HCT116 (cell line): ENCODE data around the gene LPAR1. TPM values are rescaled to one million over a fixed set of nuclear protein-coding genes. Genes with fewer than 3 reads are reported as not detected.

ENCODE experiments used
- ATAC-seq: fragments of 200-7000 bp; cut with Tn5 transposase; 2 replicates; pipeline ENCODE4 v1.9.1; 2020; ENCODE audit warnings: mild to moderate bottlenecking, moderate library complexity
- BruUV-seq: library from RNA; stranded (reverse); fragments of 400-500 nt; replicated peaks from 2 replicates; lab custom pipeline; 2021; lab: Mats Ljungman, UMichigan
- CTCF ChIA-PET: fragments of 300-600 bp; sonication (Branson Sonifier 250); formaldehyde crosslinking; loops from one replicate; lab custom pipeline; 2021; ENCODE audit warnings: antibody characterized with exemption; lab: Charles Lee
- POLR2A ChIA-PET: fragments of 300-600, 350-600 bp; sonication (Branson Sonifier 250); formaldehyde crosslinking; loops from one replicate; lab custom pipeline; 2021; ENCODE audit warnings: antibody characterized with exemption; lab: Charles Lee
- RAD21 ChIA-PET, 2 experiments: fragments of 300-600 bp; sonication (Branson Sonifier 250); formaldehyde crosslinking; loops; one replicate each; lab custom pipeline; 2023; ENCODE audit warnings: low total read pairs in 2 of 2; ENCODE audit not compliant: uncharacterized antibody in 2 of 2, unreplicated experiment in 2 of 2, low non-redundant PET in 1 of 2; lab: Charles Lee
- DNase-seq: peaks from one replicate; pipeline ENCODE4 v3.0.0-alpha.2; 2010; ENCODE audit warnings: low read depth, low spot score
- H2AFZ ChIP-seq: fragments of 200-600 bp; shearing (Covaris generic), sonication (generic); 2 replicates; pipeline ENCODE4 v1.6.1; 2017; ENCODE audit warnings: low read depth, mixed run types, mixed read lengths, antibody characterized with exemption, low read length; ENCODE audit not compliant: poor library complexity, severe bottlenecking
- H3K27ac ChIP-seq: 2 replicates; pipeline ENCODE4 v1.5.1; 2012; ENCODE audit warnings: low read depth, low read length
- H3K27me3 ChIP-seq: fragments of 200-600 bp; sonication (generic); 2 replicates; pipeline ENCODE4 v1.6.1; 2016; ENCODE audit warnings: mixed run types, low read length, mixed read lengths; ENCODE audit not compliant: insufficient read depth
- H3K36me3 ChIP-seq, 2 experiments: fragments of 200-500 bp in 1 of 2; fragments of 200-600 bp in 1 of 2; sonication (Bioruptor generic) in 1 of 2; sonication (generic) in 1 of 2; 2 replicates each; pipeline versions ENCODE4 v1.5.1 to v1.6.1; 2014 to 2016; ENCODE audit warnings: low read length in 2 of 2, inconsistent platforms in 1 of 2, mixed read lengths in 1 of 2, mixed run types in 1 of 2; ENCODE audit not compliant: insufficient read depth in 2 of 2, control insufficient read depth in 1 of 2
- H3K4me1 ChIP-seq, 2 experiments: fragments of 200-600 bp in 1 of 2; sonication (generic) in 1 of 2; 2 replicates each; pipeline versions ENCODE4 v1.5.1 to v1.6.1; 2012 to 2017; ENCODE audit warnings: low read length in 2 of 2, inconsistent platforms in 1 of 2, mild to moderate bottlenecking in 1 of 2, mixed read lengths in 1 of 2, mixed run types in 1 of 2, moderate library complexity in 1 of 2; ENCODE audit not compliant: insufficient read depth in 2 of 2, control insufficient read depth in 1 of 2
- H3K4me2 ChIP-seq: fragments of 200-600 bp; sonication (generic); 2 replicates; pipeline ENCODE4 v1.6.1; 2017; ENCODE audit warnings: mixed run types, low read length, mixed read lengths
- H3K4me3 ChIP-seq, 2 experiments: fragments of 200-600 bp in 1 of 2; sonication (generic) in 1 of 2; replicated peaks in 1 of 2; 2 replicates each; pipeline ENCODE4 v1.5.1; 2011 to 2016; ENCODE audit warnings: low read length in 2 of 2, control low read depth in 1 of 2, low read depth in 1 of 2, mild to moderate bottlenecking in 1 of 2, mixed read lengths in 1 of 2, mixed run types in 1 of 2
- H3K79me2 ChIP-seq: fragments of 200-600 bp; sonication (generic); 2 replicates; pipeline ENCODE4 v1.6.1; 2017; ENCODE audit warnings: mild to moderate bottlenecking, mixed run types, low read length, moderate library complexity, mixed read lengths; ENCODE audit not compliant: insufficient read depth
- H3K9ac ChIP-seq: fragments of 200-600 bp; sonication (generic); 2 replicates; pipeline ENCODE4 v1.6.1; 2016; ENCODE audit warnings: low read length, mixed read lengths
- H3K9me2 ChIP-seq: fragments of 200-600 bp; sonication (generic), shearing (Covaris generic); 2 replicates; pipeline ENCODE4 v1.6.1; 2017; ENCODE audit warnings: mixed run types, mild to moderate bottlenecking, moderate library complexity; ENCODE audit not compliant: insufficient read depth
- H3K9me3 ChIP-seq, 2 experiments: fragments of 200-500 bp in 1 of 2; fragments of 200-600 bp in 1 of 2; sonication (Bioruptor generic) in 1 of 2; sonication (generic) in 1 of 2; 2 replicates each; pipeline ENCODE4 v1.6.1; 2014 to 2017; ENCODE audit warnings: low read length in 2 of 2, mixed read lengths in 2 of 2, inconsistent platforms in 1 of 2, low read depth in 1 of 2, mild to moderate bottlenecking in 1 of 2, mixed run types in 1 of 2, moderate library complexity in 1 of 2; ENCODE audit not compliant: control insufficient read depth in 1 of 2, insufficient read depth in 1 of 2
- H4K20me1 ChIP-seq: fragments of 200-600 bp; sonication (generic), shearing (Covaris generic); 2 replicates; pipeline ENCODE4 v1.6.1; 2017; ENCODE audit warnings: mixed run types, mild to moderate bottlenecking, moderate library complexity; ENCODE audit not compliant: insufficient read depth
- CBX3 ChIP-seq: IDR thresholded peaks from 2 replicates; pipeline ENCODE4 v1.6.1; 2012; ENCODE audit warnings: low read depth
- CEBPB ChIP-seq: IDR thresholded peaks from 2 replicates; pipeline ENCODE4 v1.6.1; 2012; ENCODE audit warnings: low read depth
- CTCF ChIP-seq, 3 experiments: fragments of 200-600 bp in 1 of 3; sonication (generic) in 1 of 3; IDR thresholded peaks in 2 of 3; conservative IDR thresholded peaks in 1 of 3; 2 replicates each; pipeline ENCODE4 v1.5.1; 2012 to 2017; ENCODE audit warnings: low read depth in 2 of 3, low read length in 2 of 3, antibody characterized with exemption in 1 of 3, borderline replicate concordance in 1 of 3, control low read depth in 1 of 3, mild to moderate bottlenecking in 1 of 3, mixed read lengths in 1 of 3, mixed run types in 1 of 3, moderate library complexity in 1 of 3; ENCODE audit not compliant: insufficient read depth in 1 of 3
- EGR1 ChIP-seq: IDR thresholded peaks from 2 replicates; pipeline ENCODE4 v1.6.1; 2012; ENCODE audit warnings: low read depth
- ELF1 ChIP-seq: IDR thresholded peaks from 2 replicates; pipeline ENCODE4 v1.6.1; 2012; ENCODE audit warnings: low read depth, borderline replicate concordance
- EZH2 ChIP-seq: fragments of 200-600 bp; sonication (generic); IDR thresholded peaks from 2 replicates; pipeline ENCODE4 v1.6.1; 2017; ENCODE audit warnings: antibody characterized with exemption, mixed run types
- EZH2phosphoT487 ChIP-seq: fragments of 200-600 bp; IDR thresholded peaks from 2 replicates; pipeline ENCODE4 v1.6.1; 2018; ENCODE audit warnings: antibody characterized with exemption, borderline replicate concordance
- FOSL1 ChIP-seq: IDR thresholded peaks from 2 replicates; pipeline ENCODE4 v1.6.1; 2012; ENCODE audit warnings: low read depth
- JUND ChIP-seq: IDR thresholded peaks from 2 replicates; pipeline ENCODE4 v1.6.1; 2012
- POLR2AphosphoS5 ChIP-seq: IDR thresholded peaks from 2 replicates; pipeline ENCODE4 v1.6.1; 2011; ENCODE audit warnings: mild to moderate bottlenecking, low read depth, low read length, moderate library complexity
- RAD21 ChIP-seq: IDR thresholded peaks from 2 replicates; pipeline ENCODE4 v1.6.1; 2012; ENCODE audit warnings: low read depth, mild to moderate bottlenecking
- REST ChIP-seq: IDR thresholded peaks from 2 replicates; pipeline ENCODE4 v1.6.1; 2012; ENCODE audit warnings: low read depth
- SIN3A ChIP-seq: IDR thresholded peaks from 2 replicates; pipeline ENCODE4 v1.6.1; 2012; ENCODE audit warnings: low read depth
- SRF ChIP-seq: IDR thresholded peaks from 2 replicates; pipeline ENCODE4 v1.6.1; 2012; ENCODE audit warnings: low read depth
- TCF7L2 ChIP-seq: IDR thresholded peaks from 2 replicates; pipeline ENCODE4 v1.7.0; 2011; ENCODE audit warnings: borderline replicate concordance, inconsistent platforms; ENCODE audit not compliant: insufficient read depth, insufficient read length; ENCODE audit errors: extremely low read depth
- YY1 ChIP-seq: IDR thresholded peaks from 2 replicates; pipeline ENCODE4 v1.6.1; 2011; ENCODE audit warnings: low read length, low read depth, moderate library complexity, mild to moderate bottlenecking; ENCODE audit not compliant: insufficient replicate concordance; ENCODE audit errors: extremely low read depth
- ZFX ChIP-seq: fragments of 450-650 bp; IDR thresholded peaks from 2 replicates; pipeline ENCODE4 v1.6.1; 2017
- ZNF274 ChIP-seq: fragments of 200-500 bp; sonication (Bioruptor generic); IDR thresholded peaks from 2 replicates; pipeline ENCODE4 v1.6.1; 2014; ENCODE audit warnings: mild to moderate bottlenecking, low read depth, low read length, inconsistent platforms
- intact Hi-C: fragments of 100-400 bp; cut with micrococcal nuclease; formaldehyde crosslinking; loops from 2 replicates; pipeline ENCODE4 v1.10.0; 2022
- total RNA-seq: library from RNA; stranded (reverse); gene quantifications from one replicate; pipeline ENCODE4 v1.2.1, GENCODE V29; 2021; ENCODE audit not compliant: unreplicated experiment
- TF ChIP-seq, protein P1 (sequence below): IDR thresholded peaks from 2 replicates; pipeline ENCODE4 v1.6.1; 2012
- TF ChIP-seq, protein P2 (sequence below): IDR thresholded peaks from 2 replicates; pipeline ENCODE4 v1.6.1; 2012

The LPAR1 gene
- total RNA-seq, 1 experiment from 2014 or later: 7.4 TPM

GRCh38 chr9:111063332-111063731, 25.1 kb upstream of the LPAR1 start:
- RAD21 ChIA-PET: no interaction called here
- BruUV-seq: no TSS peak
- CTCF ChIA-PET: no interaction called here

More at GRCh38 chr9:111063332-111063731, 25.1 kb upstream of the LPAR1 start:
- no peak for TF ChIP-seq YY1
- no peak for TF ChIP-seq CBX3
- TF ChIP-seq POLR2AphosphoS5: no peak
- TF ChIP-seq RAD21: no peak
- TF ChIP-seq TCF7L2: no peak
- TF ChIP-seq EGR1: no peak
- TF ChIP-seq REST: no peak
- TF ChIP-seq SIN3A: no peak
- no peak for TF ChIP-seq JUND
- no peak for TF ChIP-seq EZH2phosphoT487
- TF ChIP-seq, protein P1, sequence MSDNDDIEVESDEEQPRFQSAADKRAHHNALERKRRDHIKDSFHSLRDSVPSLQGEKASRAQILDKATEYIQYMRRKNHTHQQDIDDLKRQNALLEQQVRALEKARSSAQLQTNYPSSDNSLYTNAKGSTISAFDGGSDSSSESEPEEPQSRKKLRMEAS: no peak
- TF ChIP-seq CEBPB: no peak
- TF ChIP-seq ZNF274: no peak
- TF ChIP-seq SRF: no peak
- no peak for TF ChIP-seq FOSL1
- no peak for TF ChIP-seq CTCF (IDR thresholded peaks at IDR 0.05 in 2 of 3, conservative IDR thresholded peaks at IDR 0.05 in 1 of 3; ENCODE audit: borderline replicate concordance in 1 of 3, insufficient read depth in 1 of 3, low read depth in 2 of 3, low read length in 2 of 3)
- TF ChIP-seq ZFX: no peak
- TF ChIP-seq, protein P2, sequence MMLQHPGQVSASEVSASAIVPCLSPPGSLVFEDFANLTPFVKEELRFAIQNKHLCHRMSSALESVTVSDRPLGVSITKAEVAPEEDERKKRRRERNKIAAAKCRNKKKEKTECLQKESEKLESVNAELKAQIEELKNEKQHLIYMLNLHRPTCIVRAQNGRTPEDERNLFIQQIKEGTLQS: no peak
- no peak for TF ChIP-seq EZH2
- TF ChIP-seq ELF1: no peak
- no peaks in the 10 kb centered on the region for H4K20me1 ChIP-seq
- H3K9ac ChIP-seq: no peak overlapping the region
- no peaks in the 10 kb centered on the region for H3K9me2 ChIP-seq
- H3K9me3 ChIP-seq: no peaks in the 10 kb centered on the region
- no peaks in the 10 kb centered on the region for H3K79me2 ChIP-seq
- no peak for DNase-seq
- no peaks in the 10 kb centered on the region for H3K27me3 ChIP-seq
- no peak overlapping the region for H3K4me2 ChIP-seq
- POLR2A ChIA-PET: no interaction called here
- H3K36me3 ChIP-seq: no peaks in the 10 kb centered on the region
- ATAC-seq: no peak
- H3K4me3 ChIP-seq: no peak overlapping the region
- H3K4me1 ChIP-seq: no peaks in the 10 kb centered on the region
- intact Hi-C loops: loop anchor here (10.0 kb wide), 2 partner anchors 59 to 409 kb away; no protein-coding TSS in a partner anchor
- no peak overlapping the region for H3K27ac ChIP-seq
- H2AFZ ChIP-seq: no peak overlapping the region
